ENCODE results near the gene HDAC9. TPM values are rescaled to one million over a fixed set of nuclear protein-coding genes. Genes with fewer than 3 reads are reported as not detected.

The HDAC9 gene
- total and polyA plus RNA-seq, 2 donors = 4.8 to 12.2 TPM

DNA sequence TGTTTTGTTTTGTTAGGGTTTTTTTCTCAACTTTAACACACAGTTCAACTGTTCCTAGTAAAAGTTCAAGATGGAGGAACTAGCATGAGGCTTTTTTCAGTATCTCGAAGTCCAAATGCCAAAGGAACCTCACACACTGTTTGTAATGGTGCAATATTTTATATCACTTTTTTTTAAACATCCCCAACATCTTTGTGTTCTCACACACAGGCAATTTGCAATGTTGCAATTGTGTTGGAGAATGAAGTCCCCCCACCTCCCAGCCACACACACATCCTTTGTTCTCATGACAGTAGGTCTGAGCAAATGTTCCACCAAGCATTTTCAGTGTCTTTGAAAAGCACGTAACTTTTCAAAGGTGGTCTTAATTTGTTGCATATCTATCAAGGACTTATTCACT lies 501.0 kb downstream of the HDAC9 start:
- H3K36me3 ChIP-seq (ENCODE audit: control insufficient read depth in 2 of 2, insufficient read depth in 2 of 2, low read length in 1 of 2) = no peaks in the 10 kb centered on the region
- no peak overlapping the region for H3K4me3 ChIP-seq (ENCODE audit: low read length in 2 of 2)
- H3K4me1 ChIP-seq (ENCODE audit: control insufficient read depth in 2 of 2, insufficient read depth in 2 of 2, low read length in 2 of 2) = no peaks in the 10 kb centered on the region
- no peaks in the 10 kb centered on the region for H3K9me3 ChIP-seq (ENCODE audit: control insufficient read depth in 2 of 2, insufficient read depth in 1 of 2, low read length in 1 of 2)
- no peak for DNase-seq (ENCODE audit: low read depth in 6 of 9, low spot score in 9 of 9)
- H3K27ac ChIP-seq (ENCODE audit: low read depth in 1 of 2, low read length in 1 of 2) = no peak overlapping the region
- 92% methylated on average over 2 of the region's 2 CpGs for WGBS
- H3K27me3 ChIP-seq (ENCODE audit: control insufficient read depth in 2 of 2, insufficient read depth in 1 of 2, low read length in 1 of 2) = no peaks in the 10 kb centered on the region

DNA sequence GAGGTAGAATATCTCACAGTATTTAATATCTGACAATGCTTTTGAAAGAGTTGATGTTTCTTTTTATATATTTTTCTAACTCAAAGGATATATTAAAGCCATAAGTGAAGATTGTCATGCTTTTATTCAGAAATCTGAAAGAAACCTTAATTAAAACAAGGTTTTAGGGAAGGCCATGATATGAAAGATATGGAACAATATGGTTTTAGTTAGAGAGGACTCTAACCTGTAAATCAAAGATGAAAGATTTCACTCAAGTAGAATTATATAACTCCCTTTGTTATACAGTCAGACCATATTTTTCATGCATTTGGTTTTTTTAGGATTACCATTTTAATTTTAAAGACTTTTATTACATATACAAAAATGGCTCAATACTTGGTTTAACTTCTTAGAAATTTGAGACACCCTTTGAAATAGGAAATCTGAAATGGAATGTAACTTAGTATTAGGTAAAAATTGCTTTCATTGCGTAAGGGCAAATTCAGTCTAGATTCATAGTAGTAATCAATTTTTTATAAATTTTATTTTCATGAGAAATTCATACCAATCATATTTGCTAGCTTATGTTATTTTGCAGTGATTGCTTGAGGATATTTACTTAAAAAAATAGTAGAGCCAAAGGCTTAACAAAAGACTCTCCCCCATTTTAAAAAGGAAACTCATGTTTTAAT lies 502.1 kb downstream of the HDAC9 start:
- WGBS = 95% methylated on average over 1 of the region's 1 CpG
- Histone ChIP-seq H3K9me3 (ENCODE audit: control insufficient read depth in 2 of 2, insufficient read depth in 1 of 2, low read length in 1 of 2) (no peaks in the 10 kb centered on the region), H3K4me1 (ENCODE audit: control insufficient read depth in 2 of 2, insufficient read depth in 2 of 2, low read length in 2 of 2) (no peaks in the 10 kb centered on the region), H3K36me3 (ENCODE audit: control insufficient read depth in 2 of 2, insufficient read depth in 2 of 2, low read length in 1 of 2) (no peaks in the 10 kb centered on the region), H3K4me3 (ENCODE audit: low read length in 2 of 2) (no peak overlapping the region), H3K27me3 (ENCODE audit: control insufficient read depth in 2 of 2, insufficient read depth in 1 of 2, low read length in 1 of 2) (no peaks in the 10 kb centered on the region), H3K27ac (ENCODE audit: low read depth in 1 of 2, low read length in 1 of 2) (no peak overlapping the region)
- no peak for DNase-seq (ENCODE audit: low read depth in 6 of 9, low spot score in 9 of 9)

DNA sequence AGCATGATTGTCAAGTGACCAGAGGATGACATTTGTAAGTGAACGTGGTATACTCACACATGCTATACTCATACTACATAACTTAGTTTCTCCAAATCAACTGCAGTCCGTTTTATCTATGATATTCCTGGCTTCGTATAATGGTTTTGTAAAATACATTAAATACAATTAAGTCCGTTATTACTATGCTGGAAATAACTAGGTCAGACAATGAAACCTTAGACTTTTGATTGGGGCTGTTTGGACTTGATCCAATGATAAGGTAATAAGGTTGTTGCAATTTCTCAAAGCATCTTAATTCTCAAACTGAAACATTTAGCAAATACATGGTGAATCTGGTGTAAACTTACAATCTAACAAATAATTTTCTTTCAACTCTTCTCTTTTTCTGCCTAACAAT lies 504.9 kb downstream of the HDAC9 start:
- no peaks in the 10 kb centered on the region for H3K27me3 ChIP-seq (ENCODE audit: control insufficient read depth in 2 of 2, insufficient read depth in 1 of 2, low read length in 1 of 2)
- no peak for DNase-seq (ENCODE audit: low read depth in 6 of 9, low spot score in 9 of 9)
- no peaks in the 10 kb centered on the region for H3K36me3 ChIP-seq (ENCODE audit: control insufficient read depth in 2 of 2, insufficient read depth in 2 of 2, low read length in 1 of 2)
- H3K9me3 ChIP-seq (ENCODE audit: control insufficient read depth in 2 of 2, insufficient read depth in 1 of 2, low read length in 1 of 2) = no peaks in the 10 kb centered on the region
- H3K4me1 ChIP-seq (ENCODE audit: control insufficient read depth in 2 of 2, insufficient read depth in 2 of 2, low read length in 2 of 2) = no peaks in the 10 kb centered on the region
- H3K27ac ChIP-seq (ENCODE audit: low read depth in 1 of 2, low read length in 1 of 2) = no peak overlapping the region
- H3K4me3 ChIP-seq (ENCODE audit: low read length in 2 of 2) = no peak overlapping the region
- 94% methylated on average over 4 of the region's 4 CpGs for WGBS

DNA sequence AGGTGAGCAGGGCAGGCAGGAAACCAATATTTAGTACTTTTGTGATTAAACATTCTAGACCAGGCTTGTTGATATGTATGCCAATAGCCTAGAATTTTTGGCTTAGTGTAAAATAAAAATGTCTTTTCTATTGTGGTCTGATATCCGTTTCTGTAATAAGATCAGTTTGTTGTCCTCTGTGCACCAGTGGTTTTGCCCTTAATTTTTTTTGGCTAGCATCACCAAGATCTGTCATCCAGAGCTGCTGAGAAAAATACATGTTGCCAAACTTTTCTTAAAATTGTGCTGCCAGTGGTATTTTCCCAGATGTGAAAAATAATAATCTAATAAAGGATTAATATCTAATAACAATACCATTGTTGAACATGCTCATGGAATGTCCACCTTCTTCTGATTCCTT lies 506.3 kb downstream of the HDAC9 start:
- no peak overlapping the region for H3K4me3 ChIP-seq (ENCODE audit: low read length in 2 of 2)
- no peak overlapping the region for H3K27ac ChIP-seq (ENCODE audit: low read depth in 1 of 2, low read length in 1 of 2)
- H3K4me1 ChIP-seq (ENCODE audit: control insufficient read depth in 2 of 2, insufficient read depth in 2 of 2, low read length in 2 of 2) = no peaks in the 10 kb centered on the region
- WGBS = 86% methylated on average over 1 of the region's 1 CpG
- DNase-seq (ENCODE audit: low read depth in 6 of 9, low spot score in 9 of 9) = no peak
- H3K27me3 ChIP-seq (ENCODE audit: control insufficient read depth in 2 of 2, insufficient read depth in 1 of 2, low read length in 1 of 2) = no peaks in the 10 kb centered on the region
- no peaks in the 10 kb centered on the region for H3K36me3 ChIP-seq (ENCODE audit: control insufficient read depth in 2 of 2, insufficient read depth in 2 of 2, low read length in 1 of 2)
- no peaks in the 10 kb centered on the region for H3K9me3 ChIP-seq (ENCODE audit: control insufficient read depth in 2 of 2, insufficient read depth in 1 of 2, low read length in 1 of 2)

DNA sequence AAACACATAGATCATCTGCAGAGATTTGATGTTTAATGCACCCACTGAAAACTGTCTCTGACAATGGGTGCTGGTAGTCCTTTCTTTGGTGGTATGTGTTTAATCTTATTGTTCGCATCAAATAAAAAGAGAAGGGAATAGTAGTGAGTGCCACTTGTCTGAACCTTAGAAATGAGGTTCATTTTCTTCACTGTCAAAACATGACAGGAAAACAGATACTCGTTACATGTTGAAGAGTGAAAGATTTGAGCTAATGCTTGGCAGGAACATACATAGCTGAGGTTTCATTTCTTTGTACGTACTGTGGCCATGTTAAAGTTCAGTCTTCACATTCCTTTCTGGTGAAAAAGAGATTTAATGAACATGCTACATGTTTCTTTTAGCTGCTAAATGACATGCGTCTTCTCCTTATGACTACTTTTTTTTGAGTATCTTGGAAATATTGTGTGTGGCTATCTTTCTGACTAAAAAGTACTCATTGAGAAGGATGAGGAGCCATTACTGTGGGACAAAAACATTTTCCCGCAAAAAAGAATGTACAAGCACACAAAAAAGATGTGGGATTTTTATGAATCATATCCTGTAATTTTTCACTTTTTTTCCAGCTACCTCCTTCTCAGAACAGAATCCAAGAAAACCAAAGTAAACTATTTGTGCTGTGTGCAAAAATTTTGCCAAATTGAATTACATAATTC lies 513.8 kb downstream of the HDAC9 start:
- no peak overlapping the region for H3K4me3 ChIP-seq (ENCODE audit: low read length in 2 of 2)
- H3K36me3 ChIP-seq (ENCODE audit: control insufficient read depth in 2 of 2, insufficient read depth in 2 of 2, low read length in 1 of 2) = no peaks in the 10 kb centered on the region
- H3K9me3 ChIP-seq (ENCODE audit: control insufficient read depth in 2 of 2, insufficient read depth in 1 of 2, low read length in 1 of 2) = no peaks in the 10 kb centered on the region
- WGBS = 79% methylated on average over 5 of the region's 5 CpGs
- H3K27me3 ChIP-seq (ENCODE audit: control insufficient read depth in 2 of 2, insufficient read depth in 1 of 2, low read length in 1 of 2) = no peaks in the 10 kb centered on the region
- no peaks in the 10 kb centered on the region for H3K4me1 ChIP-seq (ENCODE audit: control insufficient read depth in 2 of 2, insufficient read depth in 2 of 2, low read length in 2 of 2)
- DNase-seq (ENCODE audit: low read depth in 6 of 9, low spot score in 9 of 9) = no peak
- no peak overlapping the region for H3K27ac ChIP-seq (ENCODE audit: low read depth in 1 of 2, low read length in 1 of 2)

DNA sequence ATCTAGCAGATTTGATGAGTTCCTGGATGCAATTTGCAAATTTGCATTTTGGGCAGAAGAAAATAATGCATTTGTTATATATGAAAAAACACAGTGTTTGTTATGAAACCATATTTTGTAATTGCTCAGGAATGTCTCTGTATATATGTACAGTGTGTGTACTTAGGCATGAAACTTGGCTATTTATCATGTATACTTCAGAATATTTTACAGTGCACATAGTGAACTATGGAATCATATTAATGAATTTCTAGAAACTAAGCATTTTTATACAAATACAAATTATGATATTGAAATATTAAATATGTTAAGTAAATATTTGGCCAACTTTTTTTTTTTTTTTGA lies 514.4 kb downstream of the HDAC9 start:
- DNase-seq (ENCODE audit: low read depth in 6 of 9, low spot score in 9 of 9) = no peak
- H3K4me3 ChIP-seq (ENCODE audit: low read length in 2 of 2) = no peak overlapping the region
- no peaks in the 10 kb centered on the region for H3K9me3 ChIP-seq (ENCODE audit: control insufficient read depth in 2 of 2, insufficient read depth in 1 of 2, low read length in 1 of 2)
- H3K27ac ChIP-seq (ENCODE audit: low read depth in 1 of 2, low read length in 1 of 2) = no peak overlapping the region
- no peaks in the 10 kb centered on the region for H3K4me1 ChIP-seq (ENCODE audit: control insufficient read depth in 2 of 2, insufficient read depth in 2 of 2, low read length in 2 of 2)
- no peaks in the 10 kb centered on the region for H3K27me3 ChIP-seq (ENCODE audit: control insufficient read depth in 2 of 2, insufficient read depth in 1 of 2, low read length in 1 of 2)
- no peaks in the 10 kb centered on the region for H3K36me3 ChIP-seq (ENCODE audit: control insufficient read depth in 2 of 2, insufficient read depth in 2 of 2, low read length in 1 of 2)

DNA sequence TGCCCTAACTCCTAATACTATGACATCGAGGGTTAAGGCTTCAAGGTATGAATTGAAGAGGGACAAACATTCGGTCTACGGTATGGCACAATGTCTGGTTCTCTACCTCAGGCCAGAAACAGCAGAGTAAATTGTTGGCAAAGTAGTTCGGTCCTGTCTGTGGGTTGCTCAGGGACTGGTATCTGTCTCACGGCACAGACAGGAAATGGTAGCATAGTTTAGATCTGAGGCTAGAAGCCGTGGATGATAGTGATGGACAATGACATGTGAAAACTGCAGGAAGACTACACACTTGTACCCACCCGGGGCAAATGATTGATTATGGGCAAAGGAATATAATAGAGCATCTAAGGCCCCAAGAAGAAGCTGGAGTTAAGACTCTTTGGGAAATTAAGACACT lies 515.7 kb downstream of the HDAC9 start:
- H3K4me1 ChIP-seq (ENCODE audit: control insufficient read depth in 2 of 2, insufficient read depth in 2 of 2, low read length in 2 of 2) = no peaks in the 10 kb centered on the region
- 90% methylated on average over 7 of the region's 7 CpGs for WGBS
- H3K9me3 ChIP-seq (ENCODE audit: control insufficient read depth in 2 of 2, insufficient read depth in 1 of 2, low read length in 1 of 2) = no peaks in the 10 kb centered on the region
- no peak for DNase-seq (ENCODE audit: low read depth in 6 of 9, low spot score in 9 of 9)
- no peak overlapping the region for H3K27ac ChIP-seq (ENCODE audit: low read depth in 1 of 2, low read length in 1 of 2)
- no peaks in the 10 kb centered on the region for H3K36me3 ChIP-seq (ENCODE audit: control insufficient read depth in 2 of 2, insufficient read depth in 2 of 2, low read length in 1 of 2)
- H3K4me3 ChIP-seq (ENCODE audit: low read length in 2 of 2) = no peak overlapping the region
- no peaks in the 10 kb centered on the region for H3K27me3 ChIP-seq (ENCODE audit: control insufficient read depth in 2 of 2, insufficient read depth in 1 of 2, low read length in 1 of 2)

DNA sequence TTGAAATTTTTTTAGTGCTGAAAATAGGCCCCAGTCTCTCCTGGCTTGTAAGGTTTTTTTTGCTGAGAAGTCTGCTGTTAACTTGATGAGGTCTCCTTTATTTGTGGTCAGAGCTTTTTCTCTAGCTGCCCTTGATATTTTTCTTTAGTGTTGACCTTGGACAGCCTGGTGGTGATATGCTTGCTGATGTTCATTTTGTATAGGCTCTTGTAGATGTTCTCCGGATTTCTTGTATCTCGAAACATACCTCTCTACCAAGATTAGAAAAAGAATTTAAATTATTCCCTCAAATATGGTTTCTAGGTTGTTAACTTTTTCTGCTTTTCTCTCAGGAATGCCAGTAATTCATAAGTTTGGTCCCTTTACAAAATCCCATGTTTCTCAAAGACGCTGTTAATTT lies 519.5 kb downstream of the HDAC9 start:
- Histone ChIP-seq H3K4me3 (ENCODE audit: low read length in 2 of 2) (no peak overlapping the region), H3K9me3 (ENCODE audit: control insufficient read depth in 2 of 2, insufficient read depth in 1 of 2, low read length in 1 of 2) (no peaks in the 10 kb centered on the region), H3K27me3 (ENCODE audit: control insufficient read depth in 2 of 2, insufficient read depth in 1 of 2, low read length in 1 of 2) (no peaks in the 10 kb centered on the region), H3K36me3 (ENCODE audit: control insufficient read depth in 2 of 2, insufficient read depth in 2 of 2, low read length in 1 of 2) (no peaks in the 10 kb centered on the region), H3K4me1 (ENCODE audit: control insufficient read depth in 2 of 2, insufficient read depth in 2 of 2, low read length in 2 of 2) (no peaks in the 10 kb centered on the region), H3K27ac (ENCODE audit: low read depth in 1 of 2, low read length in 1 of 2) (no peak overlapping the region)
- no peak for DNase-seq (ENCODE audit: low read depth in 6 of 9, low spot score in 9 of 9)
- WGBS = 97% methylated on average over 3 of the region's 3 CpGs

DNA sequence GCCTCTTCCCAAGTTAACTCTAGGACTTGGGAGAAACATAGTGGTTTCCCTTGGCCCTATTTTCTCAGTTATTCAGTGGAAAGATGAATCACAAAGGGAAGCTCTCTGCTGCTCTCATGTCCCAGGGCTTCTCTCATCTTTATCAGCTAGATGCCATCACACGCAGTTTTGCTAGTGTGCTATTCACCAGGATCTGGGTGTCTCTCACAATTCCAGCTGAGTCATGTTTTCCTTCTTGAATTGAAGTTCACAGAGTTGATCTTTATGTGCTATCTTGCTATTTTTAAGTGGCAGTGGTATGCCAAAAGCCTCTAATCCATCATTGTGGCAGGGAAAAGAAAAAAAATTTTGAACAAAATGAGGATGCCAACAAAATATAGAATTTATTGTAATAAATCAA lies 520.6 kb downstream of the HDAC9 start:
- Histone ChIP-seq H3K36me3 (ENCODE audit: control insufficient read depth in 2 of 2, insufficient read depth in 2 of 2, low read length in 1 of 2) (no peaks in the 10 kb centered on the region), H3K4me1 (ENCODE audit: control insufficient read depth in 2 of 2, insufficient read depth in 2 of 2, low read length in 2 of 2) (no peaks in the 10 kb centered on the region), H3K27me3 (ENCODE audit: control insufficient read depth in 2 of 2, insufficient read depth in 1 of 2, low read length in 1 of 2) (no peaks in the 10 kb centered on the region), H3K27ac (ENCODE audit: low read depth in 1 of 2, low read length in 1 of 2) (no peak overlapping the region), H3K4me3 (ENCODE audit: low read length in 2 of 2) (no peak overlapping the region), H3K9me3 (ENCODE audit: control insufficient read depth in 2 of 2, insufficient read depth in 1 of 2, low read length in 1 of 2) (no peaks in the 10 kb centered on the region)
- no peak for DNase-seq (ENCODE audit: low read depth in 6 of 9, low spot score in 9 of 9)
- 92% methylated on average over 1 of the region's 1 CpG for WGBS
